Mononuclear cell (primary cell): ENCODE data around the gene CTDNEP1. TPM values are rescaled to one million over a fixed set of nuclear protein-coding genes. Genes with fewer than 3 reads are reported as not detected.

Experiments used
- H3K27me3 ChIP-seq: 2 replicates; pipeline ENCODE4 v1.6.0; 2011; ENCODE audit warnings: low read length, control low read depth; ENCODE audit not compliant: insufficient read depth
- H3K4me1 ChIP-seq: 2 replicates; pipeline ENCODE4 v1.5.1; 2011; ENCODE audit warnings: mild to moderate bottlenecking, low read length, control low read depth; ENCODE audit not compliant: insufficient read depth
- H3K4me3 ChIP-seq: 2 replicates; pipeline ENCODE4 v1.5.1; 2011; ENCODE audit warnings: mild to moderate bottlenecking, low read length, moderate library complexity
- H3K9me3 ChIP-seq: 2 replicates; pipeline ENCODE4 v1.5.1; 2011; ENCODE audit warnings: low read depth, mild to moderate bottlenecking, control low read depth, low read length
- total RNA-seq: library from RNA; depleted of rRNA; stranded (reverse); fragments of >200 nt; gene quantifications from one replicate; pipeline ENCODE4 v1.2.3, GENCODE V29; 2012

The CTDNEP1 gene
- total RNA-seq, 1 donor, result 38.8 TPM

DNA sequence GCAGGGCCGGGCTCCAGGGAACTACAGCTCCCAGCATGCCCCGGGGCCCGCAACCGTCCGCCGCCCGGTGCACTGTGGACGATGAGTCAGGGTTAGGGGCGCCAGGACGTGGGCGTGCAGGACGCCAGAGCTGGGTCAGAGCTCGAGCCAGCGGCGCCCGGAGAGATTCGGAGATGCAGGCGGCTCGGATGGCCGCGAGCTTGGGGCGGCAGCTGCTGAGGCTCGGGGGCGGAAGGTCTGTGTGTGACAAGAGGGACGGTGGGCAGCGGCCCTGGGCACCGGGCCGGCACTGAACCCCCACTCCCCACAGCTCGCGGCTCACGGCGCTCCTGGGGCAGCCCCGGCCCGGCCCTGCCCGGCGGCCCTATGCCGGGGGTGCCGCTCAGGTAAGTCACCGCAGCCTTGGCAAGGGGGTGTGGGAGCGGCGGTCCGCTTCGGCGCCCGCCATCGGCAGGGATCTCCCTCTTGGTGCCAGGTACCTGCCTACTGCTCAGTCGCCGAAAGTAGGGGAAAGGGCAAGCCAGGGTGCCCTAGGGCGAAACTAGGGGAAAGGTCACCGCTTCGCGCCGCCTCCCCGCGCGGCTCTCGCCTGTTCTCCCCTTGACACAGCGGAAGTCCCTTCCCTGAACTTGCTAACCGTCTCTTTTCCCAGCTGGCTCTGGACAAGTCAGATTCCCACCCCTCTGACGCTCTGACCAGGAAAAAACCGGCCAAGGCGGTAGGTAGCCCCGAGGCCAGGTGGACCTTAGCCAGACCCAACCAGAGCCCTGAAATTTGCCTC is 31.5 kb downstream of the CTDNEP1 start, which contains the start of the genes ACADVL and DLG4:
Gene ACADVL (plus strand): TSS at position 127 of the 781 bp plus-strand sequence. CDS start 47 bp downstream, at position 174.
Gene DLG4 (minus strand): TSS at position 25 of the 781 bp plus-strand sequence.
- Histone ChIP-seq H3K4me3 (peak within 1 kb of the TSS; percentile 80), H3K9me3 (no peaks in the 10 kb centered on the region), H3K4me1 (peaks cover 53% of the 10 kb centered on the region), H3K27me3 (no peaks in the 10 kb centered on the region)

DNA sequence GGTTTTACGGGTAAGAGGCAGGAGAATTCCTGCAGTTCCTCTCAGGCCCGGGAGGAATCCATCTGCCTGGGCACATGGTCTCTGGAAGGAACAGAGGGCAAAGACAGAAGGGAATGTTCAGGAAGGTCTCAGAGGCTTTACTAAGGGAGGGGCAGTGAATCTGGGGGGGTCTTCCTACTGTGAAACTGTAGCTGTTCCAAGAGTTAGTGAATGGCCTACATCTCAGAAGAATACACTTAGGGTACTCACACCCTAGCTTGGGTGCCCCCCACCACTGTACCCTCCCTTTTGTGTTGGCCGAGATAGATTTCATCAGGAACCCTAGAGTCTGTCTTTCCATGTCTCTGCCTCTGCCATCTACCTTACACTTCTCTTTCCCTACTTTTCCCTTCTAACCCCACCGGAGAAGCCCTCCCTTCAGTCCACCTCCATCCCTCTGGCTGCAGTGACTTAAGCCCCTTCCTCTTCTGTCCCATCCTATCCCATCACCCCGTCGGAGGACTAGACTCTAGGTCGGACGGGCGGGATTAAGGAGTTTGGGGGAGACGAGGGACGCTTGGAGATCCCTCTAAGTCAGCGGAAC is 32.2 kb downstream of the CTDNEP1 start:
- H3K9me3 ChIP-seq, result no peaks in the 10 kb centered on the region
- H3K27me3 ChIP-seq, result no peaks in the 10 kb centered on the region
- H3K4me3 ChIP-seq, result peak overlapping the region; percentile 80
- H3K4me1 ChIP-seq, result peaks cover 60% of the 10 kb centered on the region

DNA sequence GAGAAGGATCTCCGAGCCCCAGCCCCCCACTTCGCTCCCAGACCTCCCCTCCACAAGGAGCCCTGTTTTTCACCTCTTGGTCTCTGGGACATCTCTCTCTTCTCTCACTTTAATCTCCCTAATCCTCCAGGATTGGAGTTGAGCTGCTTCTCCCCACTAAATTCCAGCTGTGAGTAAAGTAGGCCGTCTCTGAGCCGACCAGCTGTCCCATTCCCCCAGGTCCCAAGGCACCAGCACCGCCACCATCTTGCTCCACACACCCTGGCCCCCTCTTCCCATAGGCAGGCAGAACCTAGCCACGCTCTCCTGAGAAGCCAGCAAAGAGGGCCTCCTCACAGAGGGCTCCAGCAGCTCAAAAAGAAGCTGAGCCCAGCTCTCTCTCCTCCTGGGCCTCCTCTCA is 32.8 kb downstream of the CTDNEP1 start:
- Histone ChIP-seq H3K4me1 (peaks cover 65% of the 10 kb centered on the region), H3K4me3 (no peak overlapping the region), H3K9me3 (no peaks in the 10 kb centered on the region), H3K27me3 (no peaks in the 10 kb centered on the region)

DNA sequence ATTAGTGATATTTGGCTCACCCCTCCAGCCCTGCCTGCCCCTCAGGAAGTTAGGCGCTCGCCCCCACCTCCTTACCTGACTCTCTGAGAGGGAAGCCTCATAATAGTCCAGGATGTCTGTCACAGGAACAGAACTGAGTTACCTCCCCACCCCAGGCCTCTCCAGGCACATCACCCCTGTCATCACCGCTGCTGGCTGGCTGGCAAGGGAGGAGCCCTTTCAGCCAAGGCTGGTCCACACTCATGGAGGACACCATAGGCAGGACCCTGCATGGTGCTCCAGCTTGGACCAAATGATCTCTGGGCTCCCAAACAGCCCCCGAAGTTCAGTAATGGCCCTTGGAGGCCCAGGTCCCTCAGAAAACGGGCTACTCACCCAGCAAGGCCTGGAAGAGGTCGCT is 33.4 kb downstream of the CTDNEP1 start:
- no peaks in the 10 kb centered on the region for H3K9me3 ChIP-seq
- H3K4me1 ChIP-seq, result peaks cover 70% of the 10 kb centered on the region
- no peak overlapping the region for H3K4me3 ChIP-seq
- no peaks in the 10 kb centered on the region for H3K27me3 ChIP-seq

DNA sequence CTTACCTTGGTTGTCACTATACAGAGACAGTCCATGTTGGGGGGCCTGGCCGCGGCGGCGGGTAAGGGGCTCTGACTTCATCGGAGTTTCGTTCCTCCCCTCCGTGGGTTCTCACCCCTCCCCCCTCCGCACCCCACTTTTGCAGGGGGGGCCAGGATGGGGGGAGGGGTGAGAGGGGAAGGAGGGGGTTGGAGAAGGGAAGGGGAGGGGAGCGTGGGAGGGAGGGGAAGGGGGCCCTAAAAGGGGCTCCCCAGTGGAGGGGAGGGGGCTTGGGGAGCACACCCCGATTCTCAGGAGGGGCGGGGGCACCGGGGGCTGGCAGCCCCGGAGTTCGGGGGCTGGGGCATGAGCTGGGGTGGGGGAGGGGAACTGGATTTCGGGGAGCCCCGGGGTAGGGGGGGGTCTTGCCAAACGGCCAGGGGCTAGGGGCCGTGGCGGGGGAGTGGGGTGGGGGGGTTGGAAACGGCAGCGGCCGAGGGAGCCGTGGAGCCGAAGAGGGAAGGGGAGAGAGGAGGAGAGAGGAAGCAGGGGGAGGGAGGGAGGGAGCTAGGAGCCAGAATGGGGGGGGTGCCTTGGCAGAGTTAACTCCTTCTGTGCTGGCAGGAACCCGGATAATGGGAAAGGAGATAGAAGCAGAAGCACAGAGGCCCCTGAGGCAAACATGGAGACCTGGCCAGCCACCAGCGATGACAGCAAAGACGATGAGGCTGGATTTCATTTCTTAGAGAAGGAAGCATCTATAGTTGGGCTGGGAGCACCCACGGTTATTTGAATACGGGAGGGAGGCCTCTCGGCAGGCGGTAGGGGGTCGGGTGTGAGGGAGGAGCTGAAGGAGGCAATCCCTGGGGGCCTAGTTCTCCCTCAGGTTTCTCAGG is 34.2 kb downstream of the CTDNEP1 start:
- no peaks in the 10 kb centered on the region for H3K27me3 ChIP-seq
- peaks cover 70% of the 10 kb centered on the region for H3K4me1 ChIP-seq
- peak overlapping the region; percentile 24 for H3K4me3 ChIP-seq
- H3K9me3 ChIP-seq, result no peaks in the 10 kb centered on the region

DNA sequence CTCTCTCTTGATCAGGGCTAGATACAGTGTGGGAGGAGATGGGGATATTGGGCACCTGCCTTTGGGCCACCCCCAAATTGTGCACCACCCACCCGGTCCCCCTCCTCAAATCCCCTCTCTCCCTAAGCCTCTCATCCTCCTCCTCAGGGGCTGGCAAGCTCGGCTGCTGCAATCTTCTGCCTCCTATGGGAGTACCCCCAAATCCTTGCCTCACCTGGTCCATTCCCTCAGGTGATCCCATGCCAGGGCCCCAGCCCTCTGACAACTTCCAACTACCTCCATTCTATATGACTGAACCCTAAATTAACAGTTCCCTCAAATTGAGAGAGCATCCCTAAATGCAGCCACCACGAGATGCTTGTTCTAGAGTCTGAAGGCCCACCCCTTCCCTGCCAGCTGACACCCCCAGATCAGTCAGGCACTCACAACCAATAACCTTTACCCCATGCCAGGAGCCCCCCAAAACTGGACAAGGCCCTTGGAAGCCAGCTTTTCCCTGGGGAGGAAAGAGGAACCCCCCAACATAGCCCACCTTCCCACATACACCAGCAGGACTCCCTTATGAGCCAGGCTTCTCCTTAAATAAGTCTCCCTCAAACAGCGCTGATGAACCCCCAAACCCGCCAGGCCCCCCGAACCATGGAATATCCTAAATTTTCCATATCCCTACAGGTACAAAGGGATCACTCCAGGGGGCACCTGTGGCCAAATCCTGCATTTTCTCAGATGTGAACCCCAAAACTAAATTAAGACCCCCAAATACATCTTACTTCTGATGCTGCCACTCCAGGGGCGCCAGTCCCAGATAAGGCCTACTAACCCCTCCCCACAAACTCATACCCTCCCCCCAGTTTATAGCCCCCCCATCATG is 35.1 kb downstream of the CTDNEP1 start:
- Histone ChIP-seq H3K4me1 (peaks cover 70% of the 10 kb centered on the region), H3K4me3 (peak overlapping the region; percentile 8), H3K9me3 (no peaks in the 10 kb centered on the region), H3K27me3 (no peaks in the 10 kb centered on the region)

DNA sequence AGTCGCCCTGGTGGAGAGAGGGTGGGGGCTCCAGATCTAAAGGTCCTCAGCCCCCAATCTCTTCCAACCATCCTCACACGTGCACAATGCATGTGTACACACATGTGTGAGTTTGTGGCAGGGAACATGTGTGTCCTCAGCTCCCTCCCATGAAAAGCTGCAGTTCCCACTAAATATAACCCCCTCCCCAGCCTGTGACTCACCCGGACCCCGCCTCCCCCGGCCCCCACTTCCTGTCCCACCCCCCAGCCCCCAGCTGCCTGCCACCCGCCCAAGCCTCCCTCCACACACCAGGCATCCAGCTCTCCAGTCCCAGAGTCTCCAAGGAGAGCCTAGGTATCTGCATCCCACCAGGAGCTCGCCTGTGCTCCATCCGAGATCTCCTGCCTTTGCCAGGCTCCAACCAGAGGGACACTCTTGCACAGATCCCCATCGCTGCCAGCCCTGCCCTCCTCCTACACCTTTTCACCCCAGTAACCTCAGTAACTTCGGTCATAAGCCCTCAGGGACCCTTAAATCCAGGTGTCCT is 35.8 kb downstream of the CTDNEP1 start:
- Histone ChIP-seq H3K4me1 (peaks cover 64% of the 10 kb centered on the region), H3K4me3 (no peak overlapping the region), H3K27me3 (no peaks in the 10 kb centered on the region), H3K9me3 (no peaks in the 10 kb centered on the region)

DNA sequence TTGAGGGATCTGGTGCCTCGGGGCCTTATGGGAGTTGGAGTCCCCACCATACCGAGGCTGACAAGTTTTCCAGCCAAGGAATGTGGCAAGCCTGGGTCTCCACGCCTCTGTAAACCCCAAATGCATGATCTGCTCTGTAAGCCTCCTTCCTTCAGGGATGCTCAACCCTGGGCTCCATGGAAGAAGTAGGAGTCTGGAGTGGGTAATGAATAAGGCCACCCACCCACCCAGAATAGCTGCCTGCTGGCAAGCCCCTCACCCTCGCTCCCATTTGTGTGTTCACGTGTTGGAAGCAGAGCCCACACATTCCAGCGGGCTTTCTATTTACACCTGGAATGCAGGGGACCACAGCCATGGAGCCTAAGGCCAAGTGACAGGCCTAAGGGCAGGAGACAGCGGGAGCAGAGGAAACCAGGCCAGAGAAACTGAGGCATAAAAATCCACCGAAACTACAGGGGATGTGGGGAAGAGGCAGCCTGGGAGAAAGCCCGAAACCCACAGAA is 36.3 kb downstream of the CTDNEP1 start:
- H3K27me3 ChIP-seq, result no peaks in the 10 kb centered on the region
- no peak overlapping the region for H3K4me3 ChIP-seq
- H3K4me1 ChIP-seq, result peaks cover 59% of the 10 kb centered on the region
- no peaks in the 10 kb centered on the region for H3K9me3 ChIP-seq

DNA sequence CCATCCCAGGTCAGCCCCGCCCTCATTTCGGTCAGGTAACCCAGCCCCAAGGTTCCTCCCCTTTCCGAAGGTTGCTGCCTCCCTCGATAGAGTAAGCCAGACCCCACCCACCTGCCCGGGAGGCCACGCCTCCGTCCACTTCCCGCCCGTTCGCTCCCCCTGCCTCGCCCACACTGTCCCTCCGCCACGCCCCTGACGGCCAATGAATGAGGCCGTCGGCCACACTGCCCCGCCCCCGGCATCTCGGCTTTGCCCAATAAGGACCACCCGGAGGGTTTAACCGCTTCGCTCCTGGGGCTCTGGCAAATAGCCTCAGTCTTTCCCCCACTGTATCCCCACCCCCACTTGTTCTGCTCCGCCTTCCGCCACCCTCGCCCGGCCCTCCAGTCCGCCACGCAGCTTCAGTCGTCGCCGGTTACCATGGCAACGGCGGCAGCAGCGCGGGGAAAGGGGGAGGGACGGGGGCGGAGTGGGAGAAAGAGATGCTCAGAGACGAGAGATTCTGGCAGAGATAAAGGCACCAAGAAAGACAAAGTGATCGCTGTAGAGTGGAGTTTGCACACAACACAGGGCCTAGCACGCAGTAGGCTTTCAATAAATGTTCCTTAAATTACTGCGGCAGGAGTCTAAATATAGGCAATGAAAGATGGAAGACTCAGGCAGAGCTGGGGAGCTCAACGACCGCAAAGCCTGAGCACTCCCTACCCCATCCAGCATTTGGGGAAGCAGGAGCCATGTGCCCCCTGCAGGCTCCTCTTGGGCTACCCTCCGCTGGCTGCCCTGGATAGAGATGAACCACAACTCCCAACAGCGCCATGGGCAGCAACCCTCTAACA is 37.0 kb downstream of the CTDNEP1 start:
- no peaks in the 10 kb centered on the region for H3K9me3 ChIP-seq
- H3K4me3 ChIP-seq, result peak overlapping the region; percentile 36
- no peaks in the 10 kb centered on the region for H3K27me3 ChIP-seq
- peaks cover 55% of the 10 kb centered on the region for H3K4me1 ChIP-seq

DNA sequence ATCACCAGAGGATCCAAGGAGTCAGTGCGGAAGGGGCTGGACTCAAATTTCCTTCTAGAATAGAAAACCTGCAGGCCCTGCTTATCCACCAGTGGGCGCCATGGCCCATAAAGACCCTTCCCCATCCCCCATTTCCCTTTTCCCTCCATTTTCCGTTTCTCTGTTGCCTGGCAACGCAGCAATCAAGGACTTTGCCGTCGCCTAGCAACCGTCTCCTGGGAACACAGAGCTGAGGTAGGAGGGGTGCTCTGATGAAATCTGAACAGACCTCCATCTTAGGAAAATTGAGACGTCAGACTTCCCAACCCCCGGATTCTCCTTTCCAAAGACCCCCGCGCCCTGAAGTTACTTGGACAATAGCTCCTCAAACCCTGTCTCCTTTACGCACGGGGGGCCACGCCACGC is 37.6 kb downstream of the CTDNEP1 start:
- Histone ChIP-seq H3K4me3 (peak overlapping the region; percentile 36), H3K27me3 (no peaks in the 10 kb centered on the region), H3K4me1 (peaks cover 49% of the 10 kb centered on the region), H3K9me3 (no peaks in the 10 kb centered on the region)

DNA sequence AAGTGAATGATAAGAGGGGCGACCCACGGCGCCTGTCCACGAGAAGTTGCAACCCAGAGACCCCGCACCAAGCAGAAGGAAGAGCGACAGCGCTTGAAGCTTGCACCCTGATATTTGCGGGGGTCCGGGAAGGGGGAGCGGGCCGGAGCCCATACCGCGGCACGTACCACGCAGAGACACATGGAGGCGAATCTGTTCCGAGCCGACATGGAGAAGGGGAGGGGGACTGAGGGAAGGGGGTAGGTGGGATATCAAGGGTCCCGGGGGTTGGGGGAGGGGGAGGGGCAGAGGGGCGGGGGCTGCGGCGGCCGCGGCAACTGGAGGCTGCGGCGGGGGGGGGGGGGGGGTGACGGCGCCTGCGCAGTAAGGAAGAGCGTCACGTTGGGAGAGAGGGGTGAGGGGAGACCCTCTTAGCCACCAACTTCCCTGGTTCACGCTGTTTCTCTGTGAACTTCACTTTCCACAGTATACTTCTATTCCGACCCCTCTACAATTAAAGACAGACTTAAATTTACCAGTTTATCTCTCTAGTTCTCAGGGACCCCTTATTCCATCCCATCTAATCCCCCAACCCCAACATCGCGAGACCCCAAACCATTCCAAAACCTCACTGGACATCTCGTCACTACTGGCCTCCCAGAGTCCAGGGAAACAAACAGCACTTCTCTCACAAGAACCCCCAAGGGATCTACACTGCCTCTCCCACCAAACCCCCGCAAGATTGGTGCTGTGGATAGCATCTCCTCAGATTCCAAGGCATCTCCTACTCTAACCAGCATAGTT is 39.9 kb downstream of the CTDNEP1 start:
- no peaks in the 10 kb centered on the region for H3K9me3 ChIP-seq
- no peaks in the 10 kb centered on the region for H3K27me3 ChIP-seq
- peaks cover 32% of the 10 kb centered on the region for H3K4me1 ChIP-seq
- no peak overlapping the region for H3K4me3 ChIP-seq

DNA sequence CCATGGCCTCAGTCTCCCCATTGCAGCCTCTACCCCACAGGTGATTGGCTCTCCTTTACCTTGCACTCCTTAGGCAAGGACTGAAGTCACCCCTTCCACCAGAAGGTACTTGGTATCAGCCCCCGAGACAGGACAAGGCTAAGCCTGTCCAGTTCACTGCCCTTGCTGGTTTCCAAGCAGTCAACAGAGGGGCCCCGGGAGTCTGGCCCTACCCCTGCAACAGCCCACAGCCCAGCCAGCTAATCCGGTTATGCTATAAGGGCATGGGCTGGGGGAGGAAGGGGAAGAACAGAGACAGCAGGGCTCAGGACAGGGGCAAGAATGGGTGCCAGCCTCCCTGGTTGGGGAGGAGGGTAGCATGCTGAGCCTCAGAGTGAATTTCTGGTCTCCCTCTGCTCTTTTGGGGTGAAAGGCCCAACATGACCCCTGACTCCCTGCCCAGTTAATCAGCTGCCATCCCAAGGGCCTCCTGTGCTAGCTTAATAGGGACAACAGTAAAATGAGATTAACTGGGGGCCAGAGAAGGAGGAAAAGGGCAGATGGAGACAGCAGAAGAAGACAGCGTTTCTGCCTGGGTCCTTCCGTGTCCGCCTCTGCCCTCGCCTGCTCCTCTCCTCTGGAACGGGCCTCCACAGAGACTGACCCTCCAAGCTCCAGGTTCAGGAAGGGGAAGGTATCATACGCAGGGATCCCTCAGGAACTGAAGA is 42.6 kb downstream of the CTDNEP1 start:
- no peaks in the 10 kb centered on the region for H3K27me3 ChIP-seq
- no peaks in the 10 kb centered on the region for H3K9me3 ChIP-seq
- H3K4me1 ChIP-seq, result peaks cover 26% of the 10 kb centered on the region
- no peak overlapping the region for H3K4me3 ChIP-seq
